Transverse colon (tissue), 4 donors: ENCODE data around the gene PLA2G2C. TPM values are rescaled to one million over a fixed set of nuclear protein-coding genes. Genes with fewer than 3 reads are reported as not detected.

Source experiments
- DNase-seq: peaks from one replicate; pipeline ENCODE4 v3.0.0-alpha.2; 2019
- H3K27ac ChIP-seq, 4 donors: fragments of 200-600 bp; sonication (generic); 2 replicates each; pipeline ENCODE4 v1.5.1; 2016 to 2018; ENCODE audit warnings: inconsistent platforms in 4 of 4
- H3K27me3 ChIP-seq: fragments of 200-600 bp; sonication (generic); 2 replicates; pipeline ENCODE4 v1.5.1; 2017; ENCODE audit warnings: inconsistent platforms
- H3K36me3 ChIP-seq, 4 donors: fragments of 200-600 bp; sonication (generic); 2 replicates each; pipeline ENCODE4 v1.5.1; 2017 to 2019; ENCODE audit warnings: inconsistent platforms in 4 of 4
- H3K4me1 ChIP-seq, 4 donors: fragments of 200-600 bp; sonication (generic); 2 replicates each; pipeline ENCODE4 v1.5.1; 2017 to 2020; ENCODE audit warnings: inconsistent platforms in 4 of 4
- H3K4me3 ChIP-seq, 4 donors: fragments of 200-600 bp; sonication (generic); 1 replicate in 1 of 4; 2 replicates in 3 of 4; pipeline versions ENCODE4 v1.5.1 to v1.6.1; 2017 to 2019; ENCODE audit warnings: inconsistent platforms in 4 of 4
- H3K9me3 ChIP-seq, 2 donors: fragments of 200-600 bp; sonication (generic); 2 replicates each; pipeline ENCODE4 v1.5.1; 2017 to 2019; ENCODE audit warnings: inconsistent platforms in 2 of 2
- EP300 ChIP-seq: sonication (generic); formaldehyde crosslinking; IDR thresholded peaks from one replicate; pipeline ENCODE4 v1.6.1; 2017; ENCODE audit warnings: antibody characterized with exemption, low read depth
- POLR2A ChIP-seq: fragments of 450-650 bp; IDR thresholded peaks from one replicate; pipeline ENCODE4 v1.6.1; 2016; ENCODE audit warnings: antibody characterized with exemption, mild to moderate bottlenecking, moderate library complexity
- POLR2AphosphoS5 ChIP-seq, 3 donors: sonication (generic); formaldehyde crosslinking; IDR thresholded peaks; one replicate each; pipeline ENCODE4 v1.6.1; 2016; ENCODE audit warnings: antibody characterized with exemption in 3 of 3
- WGBS, 2 donors: methylation state at CpG; one replicate each; pipeline ENCODE4 v1.1.5; 2018; ENCODE audit warnings: low coverage in 1 of 2; 5-methylcytosine and 5-hydroxymethylcytosine counted together
- in situ Hi-C, 4 donors: fragments of 200-750 bp; cut with MboI; loops; one replicate each; pipeline versions ENCODE4 v1.15.0 to v1.15.1; 2017; ENCODE audit warnings: low sequenced_read_pairs in 3 of 4, low pct_ligation_motif_present in 1 of 4, low pct_unique_long_range_greater_than_20kb in 1 of 4
- intact Hi-C: fragments of 100-400 bp; cut with DNase I; formaldehyde crosslinking; loops from one replicate; pipeline ENCODE4 v1.15.1; 2023; ENCODE audit warnings: low total_unique reads
- total RNA-seq, 4 donors: library from RNA; depleted of rRNA; stranded (reverse); fragments of >200 nt; gene quantifications; one replicate each; pipeline ENCODE4 v1.1.0, GENCODE V29; 2016
- TF ChIP-seq, protein P1 (sequence below), 5 experiments: fragments of 200-600 bp in 3 of 5; fragments of 450-650 bp in 2 of 5; sonication (generic) in 3 of 5; IDR thresholded peaks; 1 replicate in 2 of 5; 2 replicates in 3 of 5; pipeline ENCODE4 v1.5.1; 2016 to 2017; ENCODE audit warnings: antibody characterized with exemption in 5 of 5, inconsistent platforms in 3 of 5, mild to moderate bottlenecking in 2 of 5, moderate library complexity in 1 of 5

Gene PLA2G2C
- total RNA-seq, 4 donors from 2014 or later, result 0.14 to 4.1 (median 0.16) TPM; not detected in 1

DNA sequence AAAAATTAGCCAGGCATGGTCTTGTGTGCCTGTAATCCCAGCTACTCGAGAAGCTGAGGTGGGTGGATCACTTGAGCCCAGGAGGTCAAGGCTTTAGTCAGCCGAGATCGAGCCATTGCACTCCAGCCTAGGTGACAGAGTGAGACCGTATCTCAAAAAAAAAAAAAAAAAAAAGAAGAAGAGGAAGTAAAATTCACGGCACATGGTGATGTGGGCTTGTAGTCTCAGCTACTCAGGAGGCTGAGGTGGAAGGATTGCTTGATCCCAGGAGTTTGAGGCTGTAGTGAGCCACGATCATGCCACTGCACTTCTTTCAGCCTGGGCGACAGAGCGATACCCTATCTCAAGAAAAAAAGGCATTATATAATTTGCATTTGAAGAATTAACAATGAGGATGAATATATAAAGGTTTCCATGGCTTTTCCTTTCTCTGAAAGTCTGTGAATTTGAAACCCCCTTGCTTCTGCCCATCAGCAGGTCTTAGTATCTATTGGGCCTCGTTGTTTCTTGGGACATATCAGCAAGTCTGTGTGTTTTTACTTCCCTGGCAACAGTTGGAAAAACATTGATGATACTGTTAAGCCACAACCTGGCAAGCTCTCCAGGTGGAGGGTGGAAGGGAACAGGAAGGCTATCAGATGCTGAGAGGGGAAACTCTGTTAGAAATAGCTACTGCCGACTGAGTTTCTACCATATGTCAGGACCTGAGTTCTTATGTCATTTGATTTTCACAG, 62.4 kb downstream of the PLA2G2C start:
- intact Hi-C loops (no loop called here), in situ Hi-C loops (no loop called here)
- TF ChIP-seq POLR2AphosphoS5 (IDR thresholded peaks at IDR 0.05) (no peak), EP300 (no peak), POLR2A (no peak)
- TF ChIP-seq, protein P1, sequence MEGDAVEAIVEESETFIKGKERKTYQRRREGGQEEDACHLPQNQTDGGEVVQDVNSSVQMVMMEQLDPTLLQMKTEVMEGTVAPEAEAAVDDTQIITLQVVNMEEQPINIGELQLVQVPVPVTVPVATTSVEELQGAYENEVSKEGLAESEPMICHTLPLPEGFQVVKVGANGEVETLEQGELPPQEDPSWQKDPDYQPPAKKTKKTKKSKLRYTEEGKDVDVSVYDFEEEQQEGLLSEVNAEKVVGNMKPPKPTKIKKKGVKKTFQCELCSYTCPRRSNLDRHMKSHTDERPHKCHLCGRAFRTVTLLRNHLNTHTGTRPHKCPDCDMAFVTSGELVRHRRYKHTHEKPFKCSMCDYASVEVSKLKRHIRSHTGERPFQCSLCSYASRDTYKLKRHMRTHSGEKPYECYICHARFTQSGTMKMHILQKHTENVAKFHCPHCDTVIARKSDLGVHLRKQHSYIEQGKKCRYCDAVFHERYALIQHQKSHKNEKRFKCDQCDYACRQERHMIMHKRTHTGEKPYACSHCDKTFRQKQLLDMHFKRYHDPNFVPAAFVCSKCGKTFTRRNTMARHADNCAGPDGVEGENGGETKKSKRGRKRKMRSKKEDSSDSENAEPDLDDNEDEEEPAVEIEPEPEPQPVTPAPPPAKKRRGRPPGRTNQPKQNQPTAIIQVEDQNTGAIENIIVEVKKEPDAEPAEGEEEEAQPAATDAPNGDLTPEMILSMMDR (IDR thresholded peaks at IDR 0.05), result no peak
- no peak overlapping the region for H3K27ac ChIP-seq
- no peaks in the 10 kb centered on the region for H3K36me3 ChIP-seq
- 53 to 60% methylated on average over 7 to 10 of the region's 10 CpGs for WGBS, 2 donors
- H3K27me3 ChIP-seq, result no peaks in the 10 kb centered on the region
- DNase-seq, result no peak
- H3K4me1 ChIP-seq, result peaks cover 0 to 11% (median 1%) of the 10 kb centered on the region in 4 donors
- no peak overlapping the region for H3K4me3 ChIP-seq
- no peaks in the 10 kb centered on the region for H3K9me3 ChIP-seq

DNA sequence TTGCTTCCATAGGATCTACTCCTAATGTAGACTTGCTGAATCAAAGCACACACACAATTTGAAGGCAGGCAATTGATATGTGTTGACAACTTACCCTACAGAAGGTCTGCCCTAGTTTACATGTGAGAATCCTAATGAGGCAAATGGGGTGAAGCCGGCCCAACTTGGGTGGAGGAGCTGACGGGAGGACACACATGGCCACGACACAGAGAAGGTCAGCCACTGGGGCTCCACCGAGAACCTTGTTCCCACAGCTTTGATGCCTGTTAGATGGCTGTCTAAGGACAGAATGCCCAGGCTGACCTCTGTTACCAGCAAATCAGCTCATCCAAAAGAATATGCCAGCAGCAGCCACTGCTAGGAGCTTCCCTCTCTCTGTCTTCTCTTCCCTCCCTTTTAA, 65.5 kb downstream of the PLA2G2C start:
- H3K27me3 ChIP-seq, result no peaks in the 10 kb centered on the region
- H3K9me3 ChIP-seq, result no peaks in the 10 kb centered on the region
- in situ Hi-C loops, result no loop called here
- no peak for DNase-seq
- H3K4me1 ChIP-seq, result peaks cover 0 to 11% (median 1%) of the 10 kb centered on the region in 4 donors
- WGBS, 2 donors, result 97 to 100% methylated on average over 2 to 4 of the region's 4 CpGs
- no peak overlapping the region for H3K27ac ChIP-seq
- intact Hi-C loops, result no loop called here
- H3K4me3 ChIP-seq, result no peak overlapping the region
- no peaks in the 10 kb centered on the region for H3K36me3 ChIP-seq
- no peak for TF ChIP-seq POLR2A
- TF ChIP-seq, protein P1 (IDR thresholded peaks at IDR 0.05), result no peak
- TF ChIP-seq EP300, result no peak
- no peak for TF ChIP-seq POLR2AphosphoS5 (IDR thresholded peaks at IDR 0.05)

DNA sequence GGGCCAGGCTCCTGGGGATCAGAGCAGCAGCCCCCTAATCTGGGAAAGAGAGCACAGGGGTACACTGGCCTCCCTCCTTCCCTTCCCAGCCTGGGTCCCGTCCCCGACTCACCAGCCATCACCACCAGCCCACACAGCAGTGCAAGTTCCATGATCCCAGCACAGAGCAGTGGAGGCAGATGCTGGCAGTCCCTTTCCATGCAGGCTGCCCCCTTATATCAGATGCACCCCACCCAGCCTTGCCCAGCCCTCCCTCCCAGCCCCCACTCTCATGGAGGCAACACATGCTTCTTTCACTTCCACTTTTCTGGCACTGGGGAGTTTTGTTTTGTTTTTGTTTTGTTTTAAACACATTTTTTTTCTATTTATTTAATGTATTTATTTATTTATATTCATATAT, 67.0 kb downstream of the PLA2G2C start, which contains the start of gene PLA2G2D:
Gene PLA2G2D (minus strand): TSS at position 190 of the 400 bp plus-strand sequence. CDS start 38 bp downstream, at position 152.
- no peak within 1 kb of the TSS for H3K27ac ChIP-seq
- in situ Hi-C loops, result no loop called here
- WGBS, 2 donors, result 88% methylated on average over 2 of the region's 2 CpGs; no CpG with 5 or more reads in 1 of the 2 donors
- intact Hi-C loops, result no loop called here
- TF ChIP-seq, protein P1 (IDR thresholded peaks at IDR 0.05), result no peak
- no peak for TF ChIP-seq EP300
- no peak for TF ChIP-seq POLR2AphosphoS5 (IDR thresholded peaks at IDR 0.05)
- TF ChIP-seq POLR2A, result no peak
- no peak for DNase-seq
- no peaks in the 10 kb centered on the region for H3K36me3 ChIP-seq
- no peaks in the 10 kb centered on the region for H3K27me3 ChIP-seq
- no peak within 1 kb of the TSS for H3K4me3 ChIP-seq
- no peaks in the 10 kb centered on the region for H3K9me3 ChIP-seq
- H3K4me1 ChIP-seq, result peaks cover 0 to 5% (median 0%) of the 10 kb centered on the region in 4 donors

DNA sequence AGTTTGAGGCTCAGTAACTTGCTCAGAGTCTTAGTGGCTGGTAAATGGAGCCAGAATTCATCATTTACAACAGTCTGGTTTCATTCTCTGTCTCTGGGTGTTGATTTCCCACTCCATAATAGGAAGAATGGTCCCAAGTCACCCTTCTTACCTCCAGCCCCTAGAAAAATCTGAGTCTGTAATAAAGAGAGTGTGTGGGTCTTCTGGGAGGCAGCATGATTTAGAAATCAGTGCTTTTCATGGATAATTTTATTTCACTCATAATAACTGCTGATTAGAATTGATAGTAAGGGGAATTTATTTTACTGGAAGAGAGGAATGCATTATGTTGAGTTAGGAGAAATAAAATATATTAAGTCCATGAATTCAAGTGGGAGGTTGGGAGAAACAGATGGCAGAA, 69.1 kb downstream of the PLA2G2C start:
- no peaks in the 10 kb centered on the region for H3K9me3 ChIP-seq
- no peaks in the 10 kb centered on the region for H3K27me3 ChIP-seq
- H3K36me3 ChIP-seq, result no peaks in the 10 kb centered on the region
- no peak for DNase-seq
- TF ChIP-seq POLR2A (no peak), POLR2AphosphoS5 (IDR thresholded peaks at IDR 0.05) (no peak), EP300 (no peak)
- TF ChIP-seq, protein P1 (IDR thresholded peaks at IDR 0.05), result no peak
- H3K4me3 ChIP-seq, result no peak overlapping the region
- H3K4me1 ChIP-seq, result no peaks in the 10 kb centered on the region
- in situ Hi-C loops, result no loop called here
- H3K27ac ChIP-seq, result no peak overlapping the region
- intact Hi-C loops, result no loop called here
